Measurements from ENCODE around the gene ZNF821.

DNA sequence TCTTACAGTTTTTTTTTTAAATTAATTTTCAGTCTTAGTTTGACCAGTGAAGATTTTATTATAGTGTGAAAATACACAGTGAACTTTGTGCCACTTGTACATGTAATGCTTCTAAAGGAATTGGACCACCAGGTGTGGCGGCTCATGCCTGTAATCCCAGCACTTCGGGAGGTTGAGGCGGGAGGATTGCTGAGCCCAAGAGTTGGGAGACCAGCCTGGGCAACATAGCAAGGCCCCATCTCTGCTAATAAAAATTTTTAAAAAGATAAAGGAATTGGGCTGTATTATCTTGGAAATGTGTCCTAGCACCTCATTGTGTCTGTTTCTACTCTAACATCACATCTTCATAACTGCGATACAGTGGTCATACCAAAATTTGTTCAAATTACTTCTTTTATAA is 15.2 kb upstream of the ZNF821 start:
- TF ChIP-seq CTCF (optimal IDR thresholded peaks at IDR 0.05 in 1 of 3, IDR thresholded peaks at IDR 0.05 in 1 of 3, conservative IDR thresholded peaks at IDR 0.05 in 1 of 3; ENCODE audit: extremely low read depth in 1 of 3, insufficient read depth in 2 of 3, low read length in 3 of 3) (no peak), EZH2 (IDR thresholded peaks at IDR 0.05; ENCODE audit: low read length) (no peak)
